K562 (cell line): Measurements from ENCODE around the gene MYCBP2. TPM values are rescaled to one million over a fixed set of nuclear protein-coding genes. Genes with fewer than 3 reads are reported as not detected.

Experiments used
- ATAC-seq: fragments of 200-7000 bp; cut with Tn5 transposase; 3 replicates; pipeline ENCODE4 v1.9.1; 2020; ENCODE audit warnings: moderate library complexity
- BruUV-seq: library from RNA; stranded (reverse); fragments of 400-500 nt; replicated peaks from 2 replicates; lab custom pipeline; 2021; lab: Mats Ljungman, UMichigan
- CTCF ChIA-PET: fragments of 300-600 bp; formaldehyde crosslinking; extraction: SDS; loops from one replicate; lab custom pipeline; 2021; ENCODE audit warnings: low intra/inter-chr PET ratio; lab: Yijun Ruan, JAX
- POLR2A ChIA-PET: fragments of 300-600, 350-650 bp; sonication (Branson Sonifier 250); formaldehyde crosslinking; extraction: SDS; loops from one replicate; lab custom pipeline; 2021; ENCODE audit warnings: antibody characterized with exemption, inconsistent platforms; lab: Yijun Ruan, JAX
- DNase-seq, 4 experiments: peaks; one replicate each; pipeline versions ENCODE4 v3.0.0 to v3.0.0-alpha.2; 2011 to 2018; ENCODE audit warnings: low spot score in 3 of 4, mixed read lengths in 3 of 4; ENCODE audit errors: extremely low read depth in 1 of 4
- FAIRE-seq: peaks from 2 replicates; lab custom pipeline; 2011; peaks lifted over from hg19 to GRCh38; lab: Jason Lieb, UNC
- H2AFZ ChIP-seq: 2 replicates; pipeline ENCODE4 v1.6.0; 2011; ENCODE audit warnings: low read depth, low read length, control low read depth, inconsistent platforms
- H3K27ac ChIP-seq: fragments of 200-600 bp; 3 replicates; pipeline ENCODE4 v1.8.0; 2011; ENCODE audit warnings: low read depth, mild to moderate bottlenecking, control low read depth, inconsistent platforms, low read length, moderate library complexity, mixed read lengths; ENCODE audit errors: extremely low read depth
- H3K27me3 ChIP-seq, 2 experiments: fragments of 300-600 bp in 1 of 2; 2 replicates in 1 of 2; 3 replicates in 1 of 2; pipeline versions ENCODE4 v1.6.0 to v1.8.0; 2011; ENCODE audit warnings: inconsistent platforms in 2 of 2, low read length in 2 of 2, mild to moderate bottlenecking in 1 of 2, mixed read lengths in 1 of 2, moderate library complexity in 1 of 2; ENCODE audit not compliant: control insufficient read depth in 2 of 2, insufficient read depth in 2 of 2
- H3K36me3 ChIP-seq: fragments of 300-600 bp; 3 replicates; pipeline ENCODE4 v1.8.0; 2011; ENCODE audit warnings: mild to moderate bottlenecking, low read length, inconsistent platforms; ENCODE audit not compliant: control insufficient read depth, insufficient read depth
- H3K4me1 ChIP-seq, 2 experiments: fragments of 200-600 bp in 1 of 2; replicated peaks in 1 of 2; 2 replicates in 1 of 2; 3 replicates in 1 of 2; pipeline versions ENCODE4 v1.5.1 to v1.8.0; 2011; ENCODE audit warnings: inconsistent platforms in 2 of 2, low read length in 2 of 2, mild to moderate bottlenecking in 1 of 2, mixed read lengths in 1 of 2, moderate library complexity in 1 of 2; ENCODE audit not compliant: control insufficient read depth in 2 of 2, insufficient read depth in 2 of 2
- H3K4me2 ChIP-seq: 2 replicates; pipeline ENCODE4 v1.6.1; 2011; ENCODE audit warnings: low read length, control low read depth, inconsistent platforms, mixed read lengths; ENCODE audit not compliant: insufficient read depth
- H3K4me3 ChIP-seq: fragments of 200-600 bp; sonication (generic), shearing (Covaris generic); 2 replicates; pipeline ENCODE4 v1.5.1; 2016; ENCODE audit warnings: control low read depth, inconsistent platforms
- H3K79me2 ChIP-seq: fragments of 200-600 bp; 3 replicates; pipeline ENCODE4 v1.8.0; 2011; ENCODE audit warnings: low read length, inconsistent platforms; ENCODE audit not compliant: control insufficient read depth, insufficient read depth
- H3K9ac ChIP-seq, 2 experiments: 2 replicates each; pipeline versions ENCODE4 v1.6.0 to v1.6.1; 2011; ENCODE audit warnings: low read depth in 2 of 2, low read length in 2 of 2, control low read depth in 1 of 2, inconsistent platforms in 1 of 2, mild to moderate bottlenecking in 1 of 2, mixed read lengths in 1 of 2; ENCODE audit not compliant: insufficient read depth in 1 of 2
- H3K9me1 ChIP-seq: one replicate; pipeline ENCODE4 v1.6.0; 2011; ENCODE audit warnings: inconsistent platforms, mild to moderate bottlenecking, low read length, moderate library complexity; ENCODE audit not compliant: control insufficient read depth, insufficient read depth
- H3K9me3 ChIP-seq: replicated peaks from 2 replicates; pipeline ENCODE4 v1.5.1; 2011; ENCODE audit warnings: low read depth, low read length, inconsistent platforms; ENCODE audit not compliant: control insufficient read depth, insufficient read depth
- H4K20me1 ChIP-seq: replicated peaks from 2 replicates; pipeline ENCODE4 v1.6.1; 2011; ENCODE audit warnings: low read length, inconsistent platforms, mixed read lengths; ENCODE audit not compliant: control insufficient read depth, insufficient read depth
- FOXJ2 ChIP-seq: fragments of 200-800 bp; sonication (Bioruptor generic); IDR thresholded peaks from 2 replicates; pipeline ENCODE4 v1.6.1; 2016; ENCODE audit warnings: missing genetic modification characterization, missing compliant biosample characterization
- HIVEP1 ChIP-seq: fragments of 250-450 bp; sonication (Bioruptor Pico); IDR thresholded peaks from 2 replicates; pipeline ENCODE4 v1.4.0; 2020; ENCODE audit warnings: mild to moderate bottlenecking
- HNRNPL ChIP-seq: fragments of 200-400 bp; formaldehyde crosslinking; IDR thresholded peaks from 2 replicates; pipeline ENCODE4 v1.6.1; 2017; ENCODE audit warnings: low read depth, mild to moderate bottlenecking, low read length
- MECOM ChIP-seq: fragments of 250-450 bp; sonication (Bioruptor Pico); IDR thresholded peaks from 2 replicates; pipeline ENCODE4 v1.8.0; 2022; ENCODE audit warnings: inconsistent platforms
- XRCC3 ChIP-seq: fragments of 450-650 bp; IDR thresholded peaks from 2 replicates; pipeline ENCODE4 v1.6.1; 2017; ENCODE audit warnings: mild to moderate bottlenecking, moderate library complexity
- ZNF140 ChIP-seq: fragments of 250-450 bp; sonication (Bioruptor Pico); IDR thresholded peaks from 2 replicates; pipeline ENCODE4 v1.8.0; 2021; ENCODE audit warnings: moderate library complexity, mild to moderate bottlenecking, inconsistent platforms
- ZNF24 ChIP-seq: fragments of 450-650 bp; IDR thresholded peaks from 2 replicates; pipeline ENCODE4 v1.6.1; 2016
- ZNF316 ChIP-seq: fragments of 450-650 bp; IDR thresholded peaks from 2 replicates; pipeline ENCODE4 v1.6.1; 2016
- WGBS: fragments of 100-300 bp; shearing (Covaris generic); methylation state at CpG from one replicate; pipeline ENCODE4 v1.1.6; 2016; ENCODE audit warnings: low coverage, mixed read lengths; ENCODE audit not compliant: insufficient coverage; ENCODE audit errors: missing lambda C conversion rate; 5-methylcytosine and 5-hydroxymethylcytosine counted together
- in situ Hi-C: fragments of 300-500 bp; cut with MboI; formaldehyde crosslinking; loops from 4 replicates; pipeline ENCODE4 v1.15.0; 2018; ENCODE audit warnings: inconsistent platforms, mixed read lengths
- intact Hi-C: fragments of 100-400 bp; cut with micrococcal nuclease; formaldehyde crosslinking; loops from 2 replicates; pipeline ENCODE4 v1.14.2; 2022
- polyA plus RNA-seq, 8 experiments: library from polyadenylated mRNA; depleted of rRNA in 4 of 8; stranded (reverse) in 5 of 8; unstranded in 3 of 8; fragments of >200 nt; fragmentation: Nextera tagmentation in 2 of 8; fragmentation: Illumina TruSeq in 1 of 8; extraction: Ambion mirVana in 2 of 8; extraction: Trizol in 1 of 8; gene quantifications; 2 replicates each; pipeline versions ENCODE4 v1.2.1 to v1.2.3, GENCODE V29; 2011 to 2014; ENCODE audit warnings: inconsistent platforms in 1 of 8, missing spikeins in 1 of 8
- total RNA-seq, 7 experiments: library from RNA; depleted of rRNA in 6 of 7; stranded (reverse); fragments of >200 nt in 6 of 7; fragmentation: Illumina TruSeq in 2 of 7; extraction: Trizol in 2 of 7; gene quantifications; 2 replicates each; pipeline versions ENCODE4 v1.2.1 to v1.2.3, GENCODE V29; 2011 to 2021; ENCODE audit warnings: low replicate concordance in 1 of 7
- TF ChIP-seq, protein P1 (sequence below), 2 experiments: fragments of 150-350 bp in 1 of 2; IDR thresholded peaks; 2 replicates each; pipeline ENCODE4 v1.6.1; 2012 to 2016; ENCODE audit warnings: low read depth in 2 of 2, low read length in 2 of 2, mild to moderate bottlenecking in 1 of 2, moderate library complexity in 1 of 2

The MYCBP2 gene
- total and polyA plus RNA-seq, 9 of the 15 experiments (the other 6 are each of a cell fraction or from before 2014, with no cell fraction given), result 13.2 to 47.2 (median 28.9) TPM

DNA sequence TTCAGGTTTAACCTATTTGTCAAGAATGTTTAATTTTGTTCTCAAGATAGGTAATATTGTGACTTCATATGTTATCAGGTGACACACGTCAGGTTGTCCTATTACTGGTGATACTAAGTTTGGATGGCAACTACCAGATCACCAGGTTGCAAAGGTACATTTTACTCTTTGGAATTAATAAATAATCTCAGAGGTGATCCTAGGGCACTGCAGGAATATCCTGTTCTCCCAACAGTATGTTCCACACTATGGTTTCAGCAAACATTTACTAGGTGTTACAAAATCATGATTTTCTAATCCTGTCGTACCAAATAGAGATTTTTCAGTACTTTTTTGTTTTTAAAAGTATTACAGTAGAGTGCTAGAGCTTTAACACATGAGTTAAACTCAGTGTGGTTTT is 29.3 kb upstream of the MYCBP2 start:
- H3K9me1 ChIP-seq, result no peaks in the 10 kb centered on the region
- DNase-seq, result no peak
- no TSS peak for BruUV-seq
- H3K4me2 ChIP-seq, result no peak overlapping the region
- CTCF ChIA-PET, result no interaction called here
- no peak overlapping the region for H3K27ac ChIP-seq
- no peaks in the 10 kb centered on the region for H4K20me1 ChIP-seq
- WGBS, result 0% methylated on average over 2 of the region's 2 CpGs
- TF ChIP-seq MECOM, result no peak
- TF ChIP-seq, all 486 proteins: peak for 0
- ATAC-seq (no peak), FAIRE-seq (no peak)
- Histone ChIP-seq H2AFZ (no peak overlapping the region), H3K4me1 (no peaks in the 10 kb centered on the region), H3K36me3 (no peaks in the 10 kb centered on the region), H3K79me2 (no peaks in the 10 kb centered on the region), H3K9me3 (no peaks in the 10 kb centered on the region), H3K27me3 (no peaks in the 10 kb centered on the region; a peak in 1 of 5 replicates), H3K9ac (no peak overlapping the region), H3K4me3 (no peak overlapping the region)
- in situ Hi-C loops, result loop anchor here (10.0 kb wide), 1 partner anchor 1369 kb away; no protein-coding TSS in a partner anchor
- intact Hi-C loops, result no loop called here
- POLR2A ChIA-PET, result no interaction called here

DNA sequence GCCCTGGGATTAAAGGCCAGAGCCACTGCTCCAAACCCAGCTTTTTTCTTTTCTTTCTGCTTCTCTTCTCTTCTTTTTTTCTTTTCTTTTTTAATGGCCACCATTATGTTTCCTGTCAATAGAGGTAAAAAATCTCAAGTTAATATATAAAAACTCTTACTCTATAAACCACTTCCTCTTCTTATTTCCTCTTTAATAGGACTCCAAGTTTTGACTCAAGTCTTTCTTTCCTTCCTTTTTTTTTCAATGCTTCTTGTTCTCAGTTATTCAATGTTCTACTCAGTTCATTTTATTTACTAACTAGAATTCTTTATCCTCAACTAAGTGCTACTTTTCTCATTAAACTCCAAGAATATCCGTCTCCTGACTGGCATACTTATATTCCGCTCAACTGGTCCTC is 27.1 kb upstream of the MYCBP2 start:
- H3K4me2 ChIP-seq, result no peak overlapping the region
- intact Hi-C loops (no loop called here), in situ Hi-C loops (loop anchor here (10.0 kb wide), 1 partner anchor 1371 kb away; no protein-coding TSS in a partner anchor)
- ChIA-PET POLR2A (no interaction called here), CTCF (no interaction called here)
- no peak overlapping the region for H3K27ac ChIP-seq
- no peaks in the 10 kb centered on the region for H3K79me2 ChIP-seq
- 0% methylated on average over 2 of the region's 2 CpGs for WGBS
- FAIRE-seq, result no peak
- no peaks in the 10 kb centered on the region for H3K9me1 ChIP-seq
- H3K4me3 ChIP-seq, result no peak overlapping the region
- no peaks in the 10 kb centered on the region for H3K9me3 ChIP-seq
- BruUV-seq, result no TSS peak
- H3K9ac ChIP-seq, result no peak overlapping the region
- no peaks in the 10 kb centered on the region for H4K20me1 ChIP-seq
- H3K27me3 ChIP-seq, result no peaks in the 10 kb centered on the region; a peak in 1 of 5 replicates
- TF ChIP-seq HIVEP1 (CRISPR knock-in tag) (no peak), ZNF24 (no peak), HNRNPL (no peak), XRCC3 (no peak), ZNF140 (CRISPR knock-in tag) (no peak), ZNF316 (no peak), FOXJ2 (no peak)
- TF ChIP-seq, protein P1, sequence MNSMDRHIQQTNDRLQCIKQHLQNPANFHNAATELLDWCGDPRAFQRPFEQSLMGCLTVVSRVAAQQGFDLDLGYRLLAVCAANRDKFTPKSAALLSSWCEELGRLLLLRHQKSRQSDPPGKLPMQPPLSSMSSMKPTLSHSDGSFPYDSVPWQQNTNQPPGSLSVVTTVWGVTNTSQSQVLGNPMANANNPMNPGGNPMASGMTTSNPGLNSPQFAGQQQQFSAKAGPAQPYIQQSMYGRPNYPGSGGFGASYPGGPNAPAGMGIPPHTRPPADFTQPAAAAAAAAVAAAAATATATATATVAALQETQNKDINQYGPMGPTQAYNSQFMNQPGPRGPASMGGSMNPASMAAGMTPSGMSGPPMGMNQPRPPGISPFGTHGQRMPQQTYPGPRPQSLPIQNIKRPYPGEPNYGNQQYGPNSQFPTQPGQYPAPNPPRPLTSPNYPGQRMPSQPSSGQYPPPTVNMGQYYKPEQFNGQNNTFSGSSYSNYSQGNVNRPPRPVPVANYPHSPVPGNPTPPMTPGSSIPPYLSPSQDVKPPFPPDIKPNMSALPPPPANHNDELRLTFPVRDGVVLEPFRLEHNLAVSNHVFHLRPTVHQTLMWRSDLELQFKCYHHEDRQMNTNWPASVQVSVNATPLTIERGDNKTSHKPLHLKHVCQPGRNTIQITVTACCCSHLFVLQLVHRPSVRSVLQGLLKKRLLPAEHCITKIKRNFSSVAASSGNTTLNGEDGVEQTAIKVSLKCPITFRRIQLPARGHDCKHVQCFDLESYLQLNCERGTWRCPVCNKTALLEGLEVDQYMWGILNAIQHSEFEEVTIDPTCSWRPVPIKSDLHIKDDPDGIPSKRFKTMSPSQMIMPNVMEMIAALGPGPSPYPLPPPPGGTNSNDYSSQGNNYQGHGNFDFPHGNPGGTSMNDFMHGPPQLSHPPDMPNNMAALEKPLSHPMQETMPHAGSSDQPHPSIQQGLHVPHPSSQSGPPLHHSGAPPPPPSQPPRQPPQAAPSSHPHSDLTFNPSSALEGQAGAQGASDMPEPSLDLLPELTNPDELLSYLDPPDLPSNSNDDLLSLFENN (IDR thresholded peaks at IDR 0.05; ENCODE audit: low read depth in 2 of 2, low read length in 2 of 2), result no peak
- no peaks in the 10 kb centered on the region for H3K36me3 ChIP-seq
- H3K4me1 ChIP-seq, result no peaks in the 10 kb centered on the region
- DNase-seq, result no peak
- no peak for ATAC-seq
- no peak overlapping the region for H2AFZ ChIP-seq
